Adrenal gland (tissue), 12 donors: ENCODE measurements around the gene FBXW10B. TPM values are rescaled to one million over a fixed set of nuclear protein-coding genes. Genes with fewer than 3 reads are reported as not detected.
"Not testable (repeated sequence)": the region's sequence is repeated elsewhere in the genome, so short reads cannot be mapped to it uniquely, and the experiment has no call there.

ENCODE experiments used
- DNase-seq, 7 donors: peaks; one replicate each; pipeline ENCODE4 v3.0.0-alpha.2; 2019 to 2020
- H3K27ac ChIP-seq, 5 donors: fragments of 200-600 bp; sonication (generic) in 4 of 5; 1 replicate in 3 of 5; 2 replicates in 2 of 5; pipeline versions ENCODE4 v1.5.1 to v1.8.0; 2016 to 2020; ENCODE audit warnings: mild to moderate bottlenecking in 1 of 5
- H3K27me3 ChIP-seq: fragments of 200-600 bp; 2 replicates; pipeline ENCODE4 v1.8.0; 2021
- H3K36me3 ChIP-seq, 2 donors: fragments of 200-600 bp; replicated peaks in 1 of 2; 1 replicate in 1 of 2; 2 replicates in 1 of 2; pipeline versions ENCODE4 v1.5.1 to v1.8.0; 2018 to 2022
- H3K4me1 ChIP-seq, 2 donors: fragments of 200-600 bp; replicated peaks in 1 of 2; 1 replicate in 1 of 2; 2 replicates in 1 of 2; pipeline versions ENCODE4 v1.5.1 to v1.8.0; 2018 to 2021
- H3K4me3 ChIP-seq, 4 donors: fragments of 200-600 bp; sonication (generic) in 3 of 4; one replicate each; pipeline ENCODE4 v1.5.1; 2016 to 2018
- H3K9me3 ChIP-seq, 3 donors: fragments of 200-600 bp; sonication (generic) in 1 of 3; replicated peaks in 1 of 3; 1 replicate in 2 of 3; 2 replicates in 1 of 3; pipeline versions ENCODE4 v1.5.1 to v1.8.0; 2016 to 2021
- CTCF ChIP-seq, 6 experiments: fragments of 450-650 bp in 4 of 6; fragments of 200-600 bp in 2 of 6; sonication (generic) in 1 of 6; IDR thresholded peaks; 1 replicate in 5 of 6; 2 replicates in 1 of 6; pipeline versions ENCODE4 v1.5.1 to v1.8.0; 2016 to 2021; ENCODE audit warnings: antibody characterized with exemption in 6 of 6, mild to moderate bottlenecking in 2 of 6, moderate library complexity in 1 of 6
- POLR2A ChIP-seq, 2 donors: fragments of 450-650 bp; IDR thresholded peaks; one replicate each; pipeline ENCODE4 v1.6.1; 2017; ENCODE audit warnings: antibody characterized with exemption in 2 of 2, mild to moderate bottlenecking in 2 of 2, moderate library complexity in 1 of 2
- WGBS, 4 donors: extraction: QIAGEN DNeasy Blood & Tissue Kit in 2 of 4; methylation state at CpG; one replicate each; pipeline versions ENCODE4 v1.1.5 to v1.1.7; 2013 to 2017; 5-methylcytosine and 5-hydroxymethylcytosine counted together
- intact Hi-C, 2 donors: fragments of 100-400 bp; cut with DNase I; formaldehyde crosslinking; loops; one replicate each; pipeline versions ENCODE4 v1.14.1 to v1.15.0; 2022 to 2023
- polyA plus RNA-seq, 3 donors: library from polyadenylated mRNA; stranded (reverse); fragments of 200-250 nt in 2 of 3; fragments of 350-450 nt in 1 of 3; fragmentation: Illumina TruSeq in 1 of 3; extraction: RNeasy Lipid Tissue Mini Kit (QIAGEN cat#74804) in 1 of 3; gene quantifications; one replicate each; pipeline ENCODE4 v1.2.3, GENCODE V29; 2013 to 2014
- total RNA-seq, 9 donors: library from RNA; depleted of rRNA in 4 of 9; stranded (reverse); fragments of >200 nt in 4 of 9; fragments of 120-200 nt in 1 of 9; fragmentation: NEBNext Ultra II Directional in 1 of 9; extraction: Animal tissue kit (Norgen Biotek cat#: 25700) in 1 of 9; gene quantifications; one replicate each; pipeline versions ENCODE4 v1.1.0 to v1.2.4, GENCODE V29; 2013 to 2023
- donor health status: healthy with polysubstance abuse.
- donor health status: Bipolar disorder and iron deficiency.
- donor health status: DM: yes; HTN: yes; CAD: no.
- donor health status: DM: no; HTN: no; CAD: no.
- donor health status: DM: no; HTN: no; CAD: no.
- donor health status: DM: yes; HTN: yes; CAD: no.

FBXW10B gene
- total and polyA plus RNA-seq, 12 donors = 0.18 to 12.2 (median 2.3) TPM

GRCh38 chr17:15650741-15651582 is 31.5 kb upstream of the FBXW10B start:
- no peak for TF ChIP-seq CTCF (IDR thresholded peaks at IDR 0.05)
- TF ChIP-seq POLR2A (IDR thresholded peaks at IDR 0.05) = no peak
- H3K4me1 ChIP-seq = peaks cover 29 to 30% of the 10 kb centered on the region in 2 donors
- H3K27me3 ChIP-seq = no peaks in the 10 kb centered on the region
- DNase-seq = peak in 6 of 7 donors; percentile 30 to 57 (median 45)
- intact Hi-C loops = no loop called here
- H3K36me3 ChIP-seq = no peaks in the 10 kb centered on the region
- WGBS, 4 donors = 17 to 21% (median 19%) methylated on average over 11 to 14 of the region's 14 CpGs
- peak overlapping the region in 3 of 4 donors; percentile 43 to 53 (median 47) for H3K4me3 ChIP-seq
- H3K9me3 ChIP-seq = no peaks in the 10 kb centered on the region
- peak overlapping the region; percentile 42 to 92 (median 82) for H3K27ac ChIP-seq

- H3K27ac ChIP-seq = peak overlapping the region in 4 of 5 donors; percentile 51 to 92 (median 82)
- peak overlapping the region in 2 of 4 donors; percentile 47 to 53 for H3K4me3 ChIP-seq
- H3K9me3 ChIP-seq = no peaks in the 10 kb centered on the region
- H3K27me3 ChIP-seq = no peaks in the 10 kb centered on the region
- DNase-seq = peak; percentile 59 to 82 (median 70)
- no peaks in the 10 kb centered on the region for H3K36me3 ChIP-seq
- TF ChIP-seq CTCF (IDR thresholded peaks at IDR 0.05) (no peak), POLR2A (IDR thresholded peaks at IDR 0.05) (peak in 1 of 2 donors; percentile 42)
- intact Hi-C loops = no loop called here
- H3K4me1 ChIP-seq = peaks cover 28 to 36% of the 10 kb centered on the region in 2 donors
- WGBS, 4 donors = 15 to 21% (median 19%) methylated on average over 6 of the region's 6 CpGs
Observed at GRCh38 chr17:15649861-15650421, 30.4 kb upstream of the FBXW10B start.

GRCh38 chr17:15648386-15648785 is 28.9 kb upstream of the FBXW10B start:
- H3K36me3 ChIP-seq = no peaks in the 10 kb centered on the region
- TF ChIP-seq CTCF (IDR thresholded peaks at IDR 0.05) = no peak
- no peak for TF ChIP-seq POLR2A (IDR thresholded peaks at IDR 0.05)
- intact Hi-C loops = no loop called here
- no peaks in the 10 kb centered on the region for H3K27me3 ChIP-seq
- DNase-seq = peak in 4 of 7 donors; percentile 31 to 51 (median 40)
- H3K4me3 ChIP-seq = peak overlapping the region in 1 of 4 donors; percentile 53
- H3K27ac ChIP-seq = peak overlapping the region in 4 of 5 donors; percentile 28 to 83 (median 74)
- H3K9me3 ChIP-seq = no peaks in the 10 kb centered on the region
- H3K4me1 ChIP-seq = peaks cover 15 to 25% of the 10 kb centered on the region in 2 donors
- 28 to 46% (median 40%) methylated on average over 2 to 5 of the region's 5 CpGs for WGBS, 4 donors

GRCh38 chr17:15645942-15646312 is 26.4 kb upstream of the FBXW10B start:
- intact Hi-C loops, H3K36me3 ChIP-seq, H3K27me3 ChIP-seq, H3K4me3 ChIP-seq, H3K9me3 ChIP-seq, DNase-seq: not testable (repeated sequence)
- 72 to 86% (median 78%) methylated on average over 4 to 5 of the region's 5 CpGs for WGBS, 4 donors
- H3K4me1 ChIP-seq = peaks cover 10 to 24% of the 10 kb centered on the region in 2 donors
- peak overlapping the region in 1 of 5 donors; percentile 26 for H3K27ac ChIP-seq

- intact Hi-C loops, H3K27me3 ChIP-seq, H3K4me3 ChIP-seq, H3K9me3 ChIP-seq, H3K36me3 ChIP-seq: not testable (repeated sequence)
- WGBS, 4 donors = 63 to 68% (median 65%) methylated on average over 9 to 10 of the region's 10 CpGs
- Histone ChIP-seq H3K27ac (peak overlapping the region in 1 of 5 donors; percentile 26), H3K4me1 (peaks cover 10 to 18% of the 10 kb centered on the region in 2 donors)
- peak in 1 of 7 donors; percentile 33 for DNase-seq
Observed at GRCh38 chr17:15645099-15645941, 25.8 kb upstream of the FBXW10B start.

GRCh38 chr17:15642505-15643251 is 23.2 kb upstream of the FBXW10B start:
- H3K4me3 ChIP-seq, H3K9me3 ChIP-seq, H3K36me3 ChIP-seq, H3K27me3 ChIP-seq, H3K4me1 ChIP-seq, intact Hi-C loops, DNase-seq: not testable (repeated sequence)
- H3K27ac ChIP-seq = peak overlapping the region in 2 of 5 donors; percentile 7 to 71
- WGBS, 4 donors = 67 to 100% (median 98%) methylated on average over 1 to 2 of the region's 12 CpGs

GRCh38 chr17:15642014-15642413 is 22.5 kb upstream of the FBXW10B start:
- H3K4me1 ChIP-seq, DNase-seq, H3K4me3 ChIP-seq, H3K9me3 ChIP-seq, H3K36me3 ChIP-seq, H3K27me3 ChIP-seq, intact Hi-C loops: not testable (repeated sequence)
- peak overlapping the region in 1 of 5 donors; percentile 7 for H3K27ac ChIP-seq
- 88 to 97% (median 95%) methylated on average over 1 to 4 of the region's 4 CpGs for WGBS, 4 donors
